NCI-H526 (cell line): Measurements from ENCODE around the gene RLN3.
"Not testable (repeated sequence)": the region's sequence is repeated elsewhere in the genome, so short reads cannot be mapped to it uniquely, and the experiment has no call there.

Experiments used
- DNase-seq, 2 experiments: peaks; one replicate each; lab custom pipeline; 2025; lab: John Stamatoyannopoulos, UW

The RLN3 gene

DNA sequence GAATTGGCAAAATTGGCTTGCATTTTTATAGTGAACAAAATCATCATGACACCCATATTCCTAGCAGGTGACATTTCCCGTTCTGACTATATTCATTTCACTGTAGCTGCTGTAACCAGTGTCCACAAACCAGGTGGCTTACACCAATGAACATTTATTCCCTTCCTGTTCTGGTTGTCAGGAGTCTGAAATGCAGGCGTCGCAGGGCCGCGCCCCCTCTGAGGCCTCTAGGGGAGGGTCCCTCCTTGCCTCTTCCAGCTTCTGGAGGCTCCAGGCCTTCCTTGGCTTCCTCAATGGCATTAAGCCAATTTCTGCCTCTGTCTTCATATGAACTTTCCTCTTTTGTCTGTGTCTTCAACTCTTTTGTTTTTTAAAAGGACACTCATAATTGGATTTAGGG is 6.5 kb upstream of the RLN3 start:
- DNase-seq, result no peak

DNA sequence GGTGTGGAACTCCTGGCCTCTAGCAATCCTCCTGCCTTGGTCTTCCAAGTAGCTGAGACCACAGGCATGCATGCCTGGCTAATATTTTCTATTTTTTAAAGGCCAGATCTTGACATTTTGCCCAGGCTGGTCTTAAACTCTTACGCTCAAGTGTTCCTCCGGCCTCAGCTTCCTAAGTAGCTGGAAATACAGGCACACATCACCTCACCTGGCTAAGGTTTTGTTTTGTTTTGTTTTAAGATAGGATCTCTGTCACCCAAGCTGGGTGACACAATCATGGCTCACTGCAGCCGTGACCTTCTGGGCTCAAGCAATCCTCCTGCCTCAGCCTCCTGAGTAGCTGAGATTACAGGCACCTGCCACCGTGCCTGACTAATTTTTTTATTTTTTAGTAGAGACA is 5.5 kb upstream of the RLN3 start:
- DNase-seq, result no peak

GRCh38 chr19:14023404-14024235 is 4.3 kb upstream of the RLN3 start:
- DNase-seq, result peak; percentile 10 to 46

- DNase-seq, result not testable (repeated sequence)
These were observed 1.2 kb upstream of the RLN3 start for GRCh38 chr19:14026652-14027192.

- no peak for DNase-seq
These were observed 953 bp downstream of the RLN3 start for GRCh38 chr19:14028901-14029300.

GRCh38 chr19:14030997-14031718 is 3.2 kb downstream of the RLN3 start:
- DNase-seq, result no peak

GRCh38 chr19:14031719-14032480 is 4.0 kb downstream of the RLN3 start, which contains the start of gene IL27RA:
TSS of gene IL27RA (plus strand) at chr19:14031762. CDS start at chr19:14031873, 111 bp downstream.
- peak; percentile 30 to 66 for DNase-seq

GRCh38 chr19:14033946-14034345 is 6.0 kb downstream of the RLN3 start:
- no peak for DNase-seq

- DNase-seq, result not testable (repeated sequence)
These were observed 7.2 kb downstream of the RLN3 start for GRCh38 chr19:14035159-14035558.

- no peak for DNase-seq
These were observed 7.8 kb downstream of the RLN3 start for GRCh38 chr19:14035706-14036105.

- DNase-seq, result no peak
These were observed 11.2 kb downstream of the RLN3 start for GRCh38 chr19:14039181-14039580.

DNA sequence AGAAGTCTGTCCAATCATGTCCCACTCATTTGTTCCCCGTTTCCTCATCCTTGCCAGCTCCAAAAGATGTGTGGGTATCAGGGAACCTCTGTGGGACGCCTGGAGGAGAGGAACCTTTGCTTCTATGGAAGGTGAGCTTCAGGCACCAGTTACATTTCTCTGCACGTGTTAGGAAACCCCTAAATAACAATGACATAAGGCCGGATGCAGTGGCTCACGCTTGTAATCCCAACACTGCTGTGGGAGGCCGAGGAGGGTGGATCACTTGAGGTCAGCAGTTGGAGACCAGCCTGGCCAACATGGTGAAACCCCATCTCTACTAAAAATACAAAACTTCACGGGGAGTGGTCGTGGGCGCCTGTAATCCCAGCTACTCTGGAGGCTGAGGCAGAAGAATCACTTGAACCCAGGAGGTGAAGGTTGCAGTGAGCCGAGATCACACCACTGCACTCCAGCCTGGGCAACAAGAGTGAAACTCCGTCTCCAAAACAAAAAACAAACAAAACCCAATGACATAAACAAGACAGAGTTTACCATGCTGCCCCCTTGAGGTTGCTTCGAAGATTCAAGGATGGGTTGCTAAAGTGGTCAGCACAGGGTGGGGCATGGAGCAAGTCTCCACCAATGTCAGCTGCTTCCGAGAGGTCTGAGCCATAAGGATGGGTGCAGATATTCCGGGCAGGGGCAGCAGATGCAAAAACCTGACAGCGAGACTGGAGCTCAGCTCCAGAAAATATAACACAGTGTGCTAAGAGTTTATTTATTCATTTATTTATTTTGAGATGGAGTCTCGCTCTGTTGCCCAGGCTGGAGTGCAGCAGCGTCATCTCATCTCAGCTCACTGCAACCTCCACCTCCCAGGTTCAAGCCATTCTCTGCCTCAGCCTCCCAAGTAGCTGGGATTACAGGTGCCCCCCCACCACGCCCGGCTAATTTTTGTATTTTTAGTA is 15.0 kb downstream of the RLN3 start:
- DNase-seq, result peak in 1 of 2 experiments; percentile 57

DNA sequence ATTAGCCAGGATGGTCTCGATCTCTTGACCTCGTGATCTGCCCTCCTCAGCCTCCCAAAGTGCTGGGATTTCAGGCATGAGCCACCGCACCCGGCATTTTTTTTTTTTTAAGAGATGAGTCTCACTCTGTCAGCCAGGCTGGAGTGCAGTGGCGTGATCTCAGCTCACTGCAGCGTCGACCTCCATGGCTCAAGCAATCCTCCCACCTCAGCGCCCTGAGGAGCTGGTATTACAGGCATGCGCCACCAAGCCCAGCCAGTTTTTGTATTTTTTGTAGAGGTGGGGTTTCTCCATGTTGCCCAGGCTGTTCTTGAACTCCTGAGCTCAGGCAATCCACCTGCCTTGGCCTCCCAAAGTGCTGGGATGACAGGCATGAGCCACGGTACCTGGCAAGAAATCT is 19.9 kb downstream of the RLN3 start:
- DNase-seq, result not testable (repeated sequence)

DNA sequence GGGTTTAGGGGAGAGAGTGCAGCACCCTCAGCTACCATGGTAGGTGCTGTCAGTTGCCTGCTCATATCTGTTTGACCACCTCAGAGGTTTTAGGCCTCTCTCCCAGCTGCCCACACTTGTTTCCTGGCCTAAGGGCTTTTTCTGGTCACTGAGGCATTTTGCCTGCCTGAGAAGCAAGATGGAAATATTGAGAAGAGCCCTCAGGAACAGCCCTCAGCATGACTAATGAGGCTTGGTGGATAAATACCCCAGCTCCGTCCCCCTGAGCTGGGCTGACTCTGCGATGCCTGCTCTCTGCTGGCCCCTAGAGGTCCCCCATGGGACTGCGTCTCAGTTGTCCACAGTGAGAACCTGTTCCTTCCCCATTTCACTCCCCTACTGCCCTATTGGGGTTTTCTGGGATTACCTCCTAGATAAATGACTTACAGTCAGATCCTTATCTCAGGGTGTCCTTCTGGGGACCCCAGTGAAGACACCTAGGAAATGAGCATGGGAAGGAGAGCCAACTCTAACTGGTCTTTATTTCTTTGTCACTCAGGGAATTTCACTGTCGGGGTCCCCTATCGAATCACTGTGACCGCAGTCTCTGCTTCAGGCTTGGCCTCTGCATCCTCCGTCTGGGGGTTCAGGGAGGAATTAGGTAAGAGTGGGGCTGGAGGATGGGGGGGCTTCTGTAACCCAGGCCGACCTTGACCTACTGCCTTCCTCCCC is 20.6 kb downstream of the RLN3 start:
- DNase-seq, result peak in 1 of 2 experiments; percentile 40

DNA sequence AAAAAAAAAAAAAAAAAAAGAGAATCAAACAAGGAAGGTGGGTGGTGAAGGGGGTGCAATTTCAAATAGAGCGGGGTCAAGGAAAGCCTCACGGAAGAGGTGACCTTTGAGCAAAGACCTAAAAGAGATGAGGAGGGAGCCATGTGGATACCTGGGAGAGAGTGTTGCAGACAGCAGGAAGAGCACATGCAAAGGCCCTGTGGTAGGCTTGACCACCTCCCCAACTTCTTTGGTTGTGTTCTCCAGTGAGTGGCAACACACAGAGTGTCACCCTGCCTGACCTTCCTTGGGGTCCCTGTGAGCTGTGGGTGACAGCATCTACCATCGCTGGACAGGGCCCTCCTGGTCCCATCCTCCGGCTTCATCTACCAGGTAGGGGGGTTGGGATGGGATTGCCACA is 22.6 kb downstream of the RLN3 start:
- no peak for DNase-seq

DNA sequence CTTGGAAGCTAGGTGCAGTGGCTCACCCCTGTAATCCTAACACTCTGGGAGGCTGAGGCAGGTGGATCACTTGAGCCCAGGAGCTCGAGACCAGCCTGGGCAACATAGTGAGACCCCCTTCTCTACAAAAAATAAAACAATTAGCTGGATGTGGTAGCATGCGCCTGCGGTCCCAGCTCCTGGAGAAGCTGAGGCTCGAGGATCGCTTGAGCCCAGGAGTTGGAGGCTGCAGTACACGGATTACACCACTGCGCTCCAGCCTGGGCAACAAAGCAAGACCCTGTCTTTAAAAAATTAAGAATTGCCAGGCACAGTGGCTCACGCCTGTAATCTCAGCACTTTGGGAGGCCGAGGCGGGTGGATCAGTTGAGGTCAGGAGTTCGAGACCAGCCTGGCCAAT is 23.0 kb downstream of the RLN3 start:
- DNase-seq, result not testable (repeated sequence)

DNA sequence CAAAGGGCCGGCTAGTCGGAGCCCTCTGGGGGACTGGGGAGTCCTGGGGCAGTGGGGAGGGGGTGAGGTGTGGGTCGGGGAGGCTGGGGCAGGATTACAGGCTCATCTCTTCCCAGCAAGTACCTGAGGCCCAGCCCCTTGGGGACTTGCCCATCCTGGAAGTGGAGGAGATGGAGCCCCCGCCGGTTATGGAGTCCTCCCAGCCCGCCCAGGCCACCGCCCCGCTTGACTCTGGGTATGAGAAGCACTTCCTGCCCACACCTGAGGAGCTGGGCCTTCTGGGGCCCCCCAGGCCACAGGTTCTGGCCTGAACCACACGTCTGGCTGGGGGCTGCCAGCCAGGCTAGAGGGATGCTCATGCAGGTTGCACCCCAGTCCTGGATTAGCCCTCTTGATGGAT is 24.0 kb downstream of the RLN3 start:
- no peak for DNase-seq

DNA sequence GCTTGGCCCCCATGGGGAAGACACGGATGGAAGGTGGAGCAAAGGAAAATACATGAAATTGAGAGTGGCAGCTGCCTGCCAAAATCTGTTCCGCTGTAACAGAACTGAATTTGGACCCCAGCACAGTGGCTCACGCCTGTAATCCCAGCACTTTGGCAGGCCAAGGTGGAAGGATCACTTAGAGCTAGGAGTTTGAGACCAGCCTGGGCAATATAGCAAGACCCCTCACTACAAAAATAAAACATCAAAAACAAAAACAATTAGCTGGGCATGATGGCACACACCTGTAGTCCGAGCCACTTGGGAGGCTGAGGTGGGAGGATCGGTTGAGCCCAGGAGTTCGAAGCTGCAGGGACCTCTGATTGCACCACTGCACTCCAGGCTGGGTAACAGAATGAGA is 24.5 kb downstream of the RLN3 start:
- no peak for DNase-seq

DNA sequence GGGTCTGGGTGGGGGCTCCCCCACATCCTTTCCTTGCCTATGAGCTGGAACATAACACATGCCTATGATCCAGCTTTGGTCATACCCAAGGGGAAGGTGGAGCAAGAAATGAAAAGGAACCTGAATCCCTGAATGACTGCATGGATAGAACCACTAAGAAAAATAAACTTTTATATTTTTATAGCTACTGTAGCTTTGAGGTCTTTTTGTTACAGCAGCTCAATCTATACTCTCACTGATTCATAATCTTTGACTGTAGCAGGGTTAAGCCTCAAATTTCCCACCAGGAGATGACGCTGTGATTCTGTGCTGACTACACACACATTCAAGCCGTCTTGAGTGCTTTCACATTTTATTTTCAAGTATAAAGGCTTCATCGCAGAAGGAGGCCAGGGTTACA is 25.1 kb downstream of the RLN3 start:
- DNase-seq, result no peak

DNA sequence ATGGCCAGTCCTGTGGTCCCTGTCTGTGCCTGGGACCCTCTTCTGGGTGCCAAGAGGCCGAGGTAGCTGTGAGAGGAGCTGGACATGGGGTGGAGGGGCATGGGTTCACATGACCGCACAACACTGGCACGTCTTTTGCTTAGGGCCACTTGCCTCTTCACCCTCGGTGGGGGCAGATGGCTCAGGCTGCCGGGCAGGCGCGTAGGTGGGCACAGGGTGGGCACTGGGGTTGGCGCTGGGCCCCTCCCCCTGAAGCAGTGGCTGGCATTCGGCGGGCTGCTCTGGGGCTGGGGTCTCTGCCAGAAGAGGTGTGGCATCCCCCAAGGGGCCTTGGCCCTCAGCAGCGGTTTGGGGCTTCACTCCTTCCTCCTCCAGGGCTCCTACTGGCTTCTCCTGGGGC is 25.6 kb downstream of the RLN3 start:
- DNase-seq, result no peak
